OCI-LY1 (cell line): ENCODE results near the gene UBXN10.

Experiments used
- H2AFZ ChIP-seq: fragments of 200-600 bp; sonication (generic), shearing (Covaris generic); 2 replicates; pipeline ENCODE4 v1.6.0; 2014; ENCODE audit warnings: antibody characterized with exemption, mild to moderate bottlenecking, low read length
- H3F3A ChIP-seq: fragments of 200-600 bp; sonication (generic), shearing (Covaris generic); 2 replicates; pipeline ENCODE4 v1.6.0; 2014; ENCODE audit warnings: mild to moderate bottlenecking, antibody characterized with exemption, low read length, moderate library complexity; ENCODE audit not compliant: insufficient read depth
- H3K27ac ChIP-seq: fragments of 200-600 bp; sonication (generic); 2 replicates; pipeline ENCODE4 v1.5.1; 2014; ENCODE audit warnings: low read length, mixed run types, mild to moderate bottlenecking, low read depth; ENCODE audit not compliant: poor library complexity, severe bottlenecking
- H3K27me3 ChIP-seq: fragments of 200-600 bp; sonication (generic); 2 replicates; pipeline ENCODE4 v1.6.0; 2014; ENCODE audit warnings: antibody characterized with exemption, mild to moderate bottlenecking, low read length, moderate library complexity; ENCODE audit not compliant: insufficient read depth
- H3K36me3 ChIP-seq: fragments of 200-600 bp; sonication (generic); 2 replicates; pipeline ENCODE4 v1.6.1; 2014; ENCODE audit warnings: mild to moderate bottlenecking, antibody characterized with exemption, low read length, moderate library complexity, mixed read lengths; ENCODE audit not compliant: insufficient read depth
- H3K4me1 ChIP-seq: fragments of 200-600 bp; sonication (generic); 2 replicates; pipeline ENCODE4 v1.5.1; 2014; ENCODE audit warnings: mild to moderate bottlenecking, low read length, moderate library complexity; ENCODE audit not compliant: insufficient read depth, severe bottlenecking
- H3K4me2 ChIP-seq: fragments of 200-600 bp; sonication (generic), shearing (Covaris generic); 2 replicates; pipeline ENCODE4 v1.6.1; 2014; ENCODE audit warnings: low read length
- H3K4me3 ChIP-seq: fragments of 200-600 bp; sonication (generic); 2 replicates; pipeline ENCODE4 v1.5.1; 2014; ENCODE audit warnings: low read length, low read depth, mild to moderate bottlenecking, mixed read lengths; ENCODE audit not compliant: poor library complexity, severe bottlenecking
- H3K79me2 ChIP-seq: fragments of 200-600 bp; shearing (Covaris generic); 2 replicates; pipeline ENCODE4 v1.6.1; 2016; ENCODE audit warnings: mixed run types, low read length, mixed read lengths; ENCODE audit not compliant: insufficient read depth
- H3K9ac ChIP-seq: fragments of 200-600 bp; sonication (generic), shearing (Covaris generic); 2 replicates; pipeline ENCODE4 v1.6.1; 2014; ENCODE audit warnings: mild to moderate bottlenecking, low read length, mixed read lengths
- H3K9me2 ChIP-seq: fragments of 200-600 bp; sonication (generic), shearing (Covaris generic); 2 replicates; pipeline ENCODE4 v1.6.1; 2014; ENCODE audit warnings: low read depth, mild to moderate bottlenecking, low read length, mixed read lengths
- H3K9me3 ChIP-seq: fragments of 200-600 bp; shearing (Covaris generic); 2 replicates; pipeline ENCODE4 v1.6.1; 2014; ENCODE audit warnings: low read length, mixed read lengths
- H4K20me1 ChIP-seq: fragments of 200-600 bp; sonication (generic), shearing (Covaris generic); 2 replicates; pipeline ENCODE4 v1.6.0; 2016; ENCODE audit warnings: mild to moderate bottlenecking, low read length; ENCODE audit not compliant: insufficient read depth
- EZH2 ChIP-seq: fragments of 200-600 bp; sonication (generic), shearing (Covaris generic); IDR thresholded peaks from 2 replicates; pipeline ENCODE4 v1.8.0; 2017; ENCODE audit warnings: borderline replicate concordance, mixed run types, mild to moderate bottlenecking, antibody characterized with exemption, low read length, moderate library complexity, mixed read lengths
- TF ChIP-seq, protein P1 (sequence below): fragments of 200-600 bp; sonication (generic), shearing (Covaris generic); IDR thresholded peaks from 2 replicates; pipeline ENCODE4 v1.5.1; 2017; ENCODE audit warnings: mild to moderate bottlenecking, antibody characterized with exemption, low read length, moderate library complexity, mixed read lengths

Gene UBXN10, protein sequence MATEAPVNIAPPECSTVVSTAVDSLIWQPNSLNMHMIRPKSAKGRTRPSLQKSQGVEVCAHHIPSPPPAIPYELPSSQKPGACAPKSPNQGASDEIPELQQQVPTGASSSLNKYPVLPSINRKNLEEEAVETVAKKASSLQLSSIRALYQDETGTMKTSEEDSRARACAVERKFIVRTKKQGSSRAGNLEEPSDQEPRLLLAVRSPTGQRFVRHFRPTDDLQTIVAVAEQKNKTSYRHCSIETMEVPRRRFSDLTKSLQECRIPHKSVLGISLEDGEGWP

DNA sequence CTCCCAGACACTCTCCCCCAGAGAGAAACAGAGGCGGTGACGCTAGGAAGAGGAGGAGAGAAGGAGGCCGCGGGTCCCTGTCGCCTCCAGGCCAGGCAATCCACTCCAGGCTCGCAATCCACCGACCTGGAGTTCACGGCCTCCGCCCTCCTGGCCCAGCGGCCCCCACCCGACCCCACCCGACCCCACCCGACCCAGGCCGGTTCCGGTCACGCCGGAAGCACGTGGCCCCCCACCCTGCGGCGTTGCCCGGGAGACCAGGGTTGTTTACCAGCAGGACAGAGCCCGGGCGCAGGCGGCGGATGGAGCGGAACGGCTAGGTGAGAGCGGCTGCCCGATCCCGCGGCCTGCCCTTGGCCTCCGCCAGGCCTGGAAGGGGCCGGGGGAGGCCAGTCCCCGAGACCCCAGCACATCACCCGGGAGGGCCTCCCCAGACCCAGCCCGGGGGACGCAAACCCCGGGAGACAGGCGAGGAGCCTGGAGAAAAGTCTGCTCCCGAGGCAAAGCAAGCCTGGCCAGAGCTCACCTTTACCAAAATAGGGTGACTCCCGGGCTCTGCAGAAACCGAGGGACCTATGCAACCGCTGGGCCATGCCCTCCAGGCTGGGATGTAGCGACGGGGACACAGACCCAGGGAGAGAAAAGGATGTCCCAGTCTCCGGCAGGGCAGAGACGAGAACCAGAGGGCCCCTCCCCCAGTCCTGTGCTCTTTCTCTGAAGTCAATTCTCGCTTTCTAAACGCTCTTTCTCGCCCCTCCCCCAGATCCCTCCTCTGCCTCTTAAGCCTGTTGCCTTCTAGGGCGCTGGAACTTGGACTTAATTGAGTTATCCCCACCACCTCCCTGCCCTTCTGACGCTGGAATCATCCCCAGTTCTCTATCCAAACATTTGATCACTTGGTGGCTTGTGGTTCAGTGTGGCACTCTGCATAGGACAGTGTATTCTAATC, at the start of gene UBXN10, which contains the start of gene PLA2G2C:
TSS of gene UBXN10 (plus strand) at position 263 of the 949 bp plus-strand sequence. CDS start 4,466 bp downstream, outside the sequence.
TSS of gene PLA2G2C (minus strand) at position 685 of the 949 bp plus-strand sequence. CDS start 9,155 bp downstream, outside the sequence.
- H3K27me3 ChIP-seq: no peaks in the 10 kb centered on the region

DNA sequence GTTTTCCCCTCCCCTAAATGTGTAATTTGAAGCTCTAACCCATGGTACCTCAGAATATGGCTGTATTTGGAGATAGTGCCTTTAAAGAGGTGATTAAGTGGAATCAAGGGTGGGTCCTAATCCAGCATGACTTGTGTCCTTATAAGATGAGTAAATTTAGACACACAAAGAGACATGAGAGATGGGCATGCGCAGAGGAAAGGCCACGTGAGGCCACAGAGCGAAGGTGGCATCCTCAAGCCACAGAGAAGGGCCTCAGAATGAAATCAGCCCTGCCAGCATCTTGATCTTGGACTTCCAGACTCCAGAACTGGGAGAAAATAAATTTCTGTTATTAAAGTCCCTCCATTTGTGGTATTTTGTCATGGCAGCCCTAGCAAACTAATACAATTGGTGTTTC, 49.6 kb upstream of the UBXN10 start:
- Histone ChIP-seq H3K4me3 (no peak overlapping the region), H2AFZ (no peak overlapping the region), H3F3A (no peaks in the 10 kb centered on the region), H3K9ac (no peak overlapping the region), H3K9me3 (no peaks in the 10 kb centered on the region), H3K27me3 (no peaks in the 10 kb centered on the region), H4K20me1 (no peaks in the 10 kb centered on the region), H3K4me1 (no peaks in the 10 kb centered on the region), H3K4me2 (no peak overlapping the region), H3K9me2 (no peaks in the 10 kb centered on the region), H3K36me3 (no peaks in the 10 kb centered on the region), H3K27ac (no peak overlapping the region), H3K79me2 (no peaks in the 10 kb centered on the region)
- TF ChIP-seq, protein P1, sequence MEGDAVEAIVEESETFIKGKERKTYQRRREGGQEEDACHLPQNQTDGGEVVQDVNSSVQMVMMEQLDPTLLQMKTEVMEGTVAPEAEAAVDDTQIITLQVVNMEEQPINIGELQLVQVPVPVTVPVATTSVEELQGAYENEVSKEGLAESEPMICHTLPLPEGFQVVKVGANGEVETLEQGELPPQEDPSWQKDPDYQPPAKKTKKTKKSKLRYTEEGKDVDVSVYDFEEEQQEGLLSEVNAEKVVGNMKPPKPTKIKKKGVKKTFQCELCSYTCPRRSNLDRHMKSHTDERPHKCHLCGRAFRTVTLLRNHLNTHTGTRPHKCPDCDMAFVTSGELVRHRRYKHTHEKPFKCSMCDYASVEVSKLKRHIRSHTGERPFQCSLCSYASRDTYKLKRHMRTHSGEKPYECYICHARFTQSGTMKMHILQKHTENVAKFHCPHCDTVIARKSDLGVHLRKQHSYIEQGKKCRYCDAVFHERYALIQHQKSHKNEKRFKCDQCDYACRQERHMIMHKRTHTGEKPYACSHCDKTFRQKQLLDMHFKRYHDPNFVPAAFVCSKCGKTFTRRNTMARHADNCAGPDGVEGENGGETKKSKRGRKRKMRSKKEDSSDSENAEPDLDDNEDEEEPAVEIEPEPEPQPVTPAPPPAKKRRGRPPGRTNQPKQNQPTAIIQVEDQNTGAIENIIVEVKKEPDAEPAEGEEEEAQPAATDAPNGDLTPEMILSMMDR: no peak
- no peak for TF ChIP-seq EZH2

More for the DNA sequence above, at the start of gene UBXN10, which contains the start of gene PLA2G2C:
- Histone ChIP-seq H2AFZ (no peak within 1 kb of the TSS), H3K4me1 (no peaks in the 10 kb centered on the region), H3K9me3 (no peaks in the 10 kb centered on the region), H3K4me3 (no peak within 1 kb of the TSS), H3K9ac (no peak within 1 kb of the TSS), H3K27ac (no peak within 1 kb of the TSS), H3K9me2 (no peaks in the 10 kb centered on the region), H3K79me2 (no peaks in the 10 kb centered on the region), H3K4me2 (no peak within 1 kb of the TSS), H3K36me3 (no peaks in the 10 kb centered on the region), H3F3A (no peaks in the 10 kb centered on the region), H4K20me1 (no peaks in the 10 kb centered on the region)
- TF ChIP-seq, protein P1: no peak
- TF ChIP-seq EZH2: no peak

DNA sequence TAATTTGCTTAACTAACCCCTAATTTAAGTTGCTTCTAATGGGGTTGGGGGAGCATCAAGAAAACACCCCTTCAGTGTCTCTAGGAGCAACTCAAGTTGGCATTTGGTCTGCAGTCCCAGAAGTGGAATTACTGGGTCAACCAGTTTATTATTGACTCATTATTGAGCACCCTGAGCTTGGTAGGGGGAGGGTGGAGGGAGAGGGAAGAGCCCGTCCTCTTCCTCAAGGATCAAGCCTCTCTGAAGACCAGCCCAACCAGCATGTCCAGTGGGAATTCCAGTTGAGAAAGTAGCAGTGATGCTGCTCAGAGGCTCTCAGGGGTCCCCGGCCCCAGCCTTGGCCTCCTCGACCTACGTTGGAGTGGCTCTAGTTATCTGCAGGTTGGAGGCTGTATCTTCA, 48.8 kb upstream of the UBXN10 start:
- Histone ChIP-seq H3K9ac (no peak overlapping the region), H4K20me1 (no peaks in the 10 kb centered on the region), H3K9me2 (no peaks in the 10 kb centered on the region), H3K27me3 (no peaks in the 10 kb centered on the region), H3K4me2 (no peak overlapping the region), H3K9me3 (no peaks in the 10 kb centered on the region), H3K36me3 (no peaks in the 10 kb centered on the region), H3F3A (no peaks in the 10 kb centered on the region), H3K4me3 (no peak overlapping the region), H3K4me1 (no peaks in the 10 kb centered on the region), H2AFZ (no peak overlapping the region), H3K79me2 (no peaks in the 10 kb centered on the region), H3K27ac (no peak overlapping the region)
- TF ChIP-seq, protein P1: no peak
- no peak for TF ChIP-seq EZH2
